ENCODE results near the gene NEDD4L. TPM values are rescaled to one million over a fixed set of nuclear protein-coding genes. Genes with fewer than 3 reads are reported as not detected.

The NEDD4L gene
- total and polyA plus RNA-seq, 10 of the 15 experiments (the other 5 are each of a cell fraction or from before 2014, with no cell fraction given) = 7.4 to 24.0 (median 17.7) TPM

GRCh38 chr18:58251416-58251815, 207.4 kb downstream of the NEDD4L start:
- Histone ChIP-seq H3K4me2 (ENCODE audit: control insufficient read depth, insufficient read depth) (no peak overlapping the region), H3K27ac (ENCODE audit: control insufficient read depth, insufficient read depth) (no peak overlapping the region), H3K9me3 (replicated peaks; ENCODE audit: control insufficient read depth, insufficient read depth, low read length) (no peaks in the 10 kb centered on the region; the same call in 2 of the 3 replicates), H2AFZ (ENCODE audit: control insufficient read depth, low read depth, low read length) (no peak overlapping the region), H3K4me1 (ENCODE audit: control insufficient read depth, insufficient read depth, low read length) (no peaks in the 10 kb centered on the region), H4K20me1 (ENCODE audit: control insufficient read depth, insufficient read depth) (no peaks in the 10 kb centered on the region), H3K4me3 (no peak overlapping the region), H3K36me3 (ENCODE audit: control insufficient read depth in 2 of 2, insufficient read depth in 2 of 2, low read length in 1 of 2) (no peaks in the 10 kb centered on the region; a peak in 2 of 4 replicates), H3K79me2 (ENCODE audit: control insufficient read depth, insufficient read depth, low read length) (no peaks in the 10 kb centered on the region), H3K9ac (ENCODE audit: control insufficient read depth, insufficient read depth, low read length) (no peak overlapping the region), H3K27me3 (replicated peaks in 1 of 2; ENCODE audit: control insufficient read depth in 2 of 2, insufficient read depth in 2 of 2, low read length in 1 of 2) (no peaks in the 10 kb centered on the region)
- RAD21 ChIA-PET (ENCODE audit: unreplicated experiment) = no interaction called here
- POLR2A ChIA-PET = no interaction called here
- no peak for TF ChIP-seq ZBTB11 (CRISPR knock-in tag; IDR thresholded peaks at IDR 0.05)
- TF ChIP-seq MAX (IDR thresholded peaks at IDR 0.05; ENCODE audit: low read depth, low read length) = no peak
- no peak for TF ChIP-seq E2F4 (IDR thresholded peaks at IDR 0.05; ENCODE audit: low read depth, low read length)
- TF ChIP-seq ATF7 (IDR thresholded peaks at IDR 0.05; ENCODE audit: low read depth) = no peak
- no peak for TF ChIP-seq GATAD2B (conservative IDR thresholded peaks at IDR 0.05; ENCODE audit: low read depth)
- no peak for TF ChIP-seq TARDBP (IDR thresholded peaks at IDR 0.05; ENCODE audit: borderline replicate concordance)
- TF ChIP-seq USF2 (IDR thresholded peaks at IDR 0.05; ENCODE audit: borderline replicate concordance, low read depth, low read length) = no peak
- TF ChIP-seq REST (IDR thresholded peaks at IDR 0.05; ENCODE audit: low read depth, low read length) = no peak
- no peak for TF ChIP-seq ZNF207 (IDR thresholded peaks at IDR 0.05; ENCODE audit: borderline replicate concordance)
- no peak for DNase-seq (ENCODE audit: low read depth, low spot score)
- intact Hi-C loops (cut with micrococcal nuclease; ENCODE audit: unreplicated experiment) = no loop called here
- 55% methylated on average over 2 of the region's 2 CpGs for WGBS (ENCODE audit: insufficient coverage, insufficient replicate concordance, low lambda C conversion rate, missing lambda C conversion rate)
- in situ Hi-C loops (cut with MboI) = no loop called here
- CTCF ChIA-PET = no interaction called here
- no peak for FAIRE-seq
- BruUV-seq (replicated peaks) = no TSS peak
- no peak for ATAC-seq
- SMC1A ChIA-PET (ENCODE audit: uncharacterized antibody, unreplicated experiment) = interaction anchor here (0.8 to 2.8 kb wide), 4 partner anchors 9 to 66 kb away, joined by 3 to 9 read pairs (median 6); no protein-coding TSS in a partner anchor
